Mucosa of descending colon (tissue), 3 donors: ENCODE measurements around the gene RIN1. TPM values are rescaled to one million over a fixed set of nuclear protein-coding genes. Genes with fewer than 3 reads are reported as not detected.

ENCODE experiments used
- ATAC-seq: fragments of 200-7000 bp; cut with Tn5 transposase; one replicate; pipeline ENCODE4 v1.9.1; 2020; ENCODE audit warnings: mild to moderate bottlenecking, moderate library complexity
- DNase-seq, 3 donors: peaks; one replicate each; pipeline ENCODE4 v3.0.0-alpha.2; 2020
- H3K36me3 ChIP-seq: fragments of 200-600 bp; one replicate; pipeline ENCODE4 v1.8.0; 2021; ENCODE audit warnings: low read depth, mild to moderate bottlenecking
- H3K4me1 ChIP-seq: fragments of 200-600 bp; one replicate; pipeline ENCODE4 v1.8.0; 2021; ENCODE audit warnings: low read depth, mild to moderate bottlenecking
- H3K4me3 ChIP-seq: fragments of 200-600 bp; one replicate; pipeline ENCODE4 v1.8.0; 2021; ENCODE audit warnings: mild to moderate bottlenecking
- H3K9me3 ChIP-seq: fragments of 200-600 bp; one replicate; pipeline ENCODE4 v1.8.0; 2021; ENCODE audit warnings: mild to moderate bottlenecking
- CTCF ChIP-seq: fragments of 200-600 bp; IDR thresholded peaks from one replicate; pipeline ENCODE4 v1.8.0; 2022; ENCODE audit warnings: antibody characterized with exemption, mild to moderate bottlenecking
- intact Hi-C, 2 donors: fragments of 100-400 bp; cut with DNase I in 1 of 2; cut with micrococcal nuclease in 1 of 2; formaldehyde crosslinking; loops; one replicate each; pipeline versions ENCODE4 v1.11.0 to v1.11.1; 2022; cut with DNase I, micrococcal nuclease
- total RNA-seq, 3 donors: library from RNA; stranded (reverse); fragmentation: NEBNext Ultra II Directional in 2 of 3; extraction: Animal tissue kit (Norgen Biotek cat#: 25700) in 2 of 3; gene quantifications; one replicate each; pipeline versions ENCODE4 v1.2.1 to v1.2.4, GENCODE V29; 2021 to 2023
- donor health status: DM: no; HTN: no; CAD: no; lungs with moderate emphysema.
- donor health status: DM: no; HTN: no; CAD: no.
- donor health status: DM: no; HTN: yes; CAD: no.

RIN1 gene
- total RNA-seq, 3 donors from 2014 or later, result 5.2 to 12.7 (median 9.5) TPM

- peaks cover 5% of the 10 kb centered on the region for H3K36me3 ChIP-seq
- H3K4me1 ChIP-seq, result peaks cover 31% of the 10 kb centered on the region
- H3K9me3 ChIP-seq, result no peaks in the 10 kb centered on the region
- intact Hi-C loops, result no loop called here
- H3K4me3 ChIP-seq, result no peak overlapping the region
- ATAC-seq, result no peak
- TF ChIP-seq CTCF, result no peak
- DNase-seq, result peak in 2 of 3 donors; percentile 18 to 44
These were observed 5.4 kb upstream of the RIN1 start for GRCh38 chr11:66341502-66342126.

GRCh38 chr11:66340596-66341501 lies 4.6 kb upstream of the RIN1 start:
- no peak for TF ChIP-seq CTCF
- ATAC-seq (no peak), DNase-seq (peak in 2 of 3 donors; percentile 18 to 39)
- intact Hi-C loops, result no loop called here
- H3K9me3 ChIP-seq, result no peaks in the 10 kb centered on the region
- no peak overlapping the region for H3K4me3 ChIP-seq
- peaks cover 5% of the 10 kb centered on the region for H3K36me3 ChIP-seq
- peaks cover 27% of the 10 kb centered on the region for H3K4me1 ChIP-seq

GRCh38 chr11:66339686-66340483 lies 3.7 kb upstream of the RIN1 start:
- Histone ChIP-seq H3K9me3 (no peaks in the 10 kb centered on the region), H3K4me1 (peaks cover 29% of the 10 kb centered on the region), H3K36me3 (peaks cover 5% of the 10 kb centered on the region), H3K4me3 (no peak overlapping the region)
- DNase-seq (peak in 2 of 3 donors; percentile 25 to 38), ATAC-seq (no peak)
- intact Hi-C loops, result no loop called here
- TF ChIP-seq CTCF, result no peak

- no peak for ATAC-seq
- no peaks in the 10 kb centered on the region for H3K9me3 ChIP-seq
- peak in 2 of 3 donors; percentile 15 to 25 for DNase-seq
- intact Hi-C loops, result no loop called here
- peaks cover 28% of the 10 kb centered on the region for H3K4me1 ChIP-seq
- TF ChIP-seq CTCF, result no peak
- no peak overlapping the region for H3K4me3 ChIP-seq
- peaks cover 5% of the 10 kb centered on the region for H3K36me3 ChIP-seq
These were observed 3.0 kb upstream of the RIN1 start for GRCh38 chr11:66339162-66339675.
